GM12892 (cell line): ENCODE results near the gene COQ2.

Experiments used
- POLR2A ChIP-seq: IDR thresholded peaks from 2 replicates; pipeline ENCODE4 v1.6.1; 2011; ENCODE audit warnings: low read depth, low read length, control low read depth
- POLR2AphosphoS5 ChIP-seq: IDR thresholded peaks from 2 replicates; pipeline ENCODE4 v1.6.1; 2011; ENCODE audit warnings: low read depth, low read length, control low read depth
- TAF1 ChIP-seq: IDR thresholded peaks from 2 replicates; pipeline ENCODE4 v1.6.1; 2011; ENCODE audit warnings: low read depth, mild to moderate bottlenecking, control low read depth, low read length, borderline replicate concordance

GRCh38 chr4:83221897-83222441 is 62.6 kb downstream of the COQ2 start:
- TF ChIP-seq POLR2A (no peak), POLR2AphosphoS5 (no peak), TAF1 (no peak)
